Fibroblast of villous mesenchyme (primary cell): ENCODE data around the gene SARS2. TPM values are rescaled to one million over a fixed set of nuclear protein-coding genes. Genes with fewer than 3 reads are reported as not detected.
"Not testable (repeated sequence)": the region's sequence is repeated elsewhere in the genome, so short reads cannot be mapped to it uniquely, and the experiment has no call there.

Experiments used
- DNase-seq: peaks from one replicate; pipeline ENCODE4 v3.0.0-alpha.2; 2010; ENCODE audit warnings: low read depth
- H3K4me3 ChIP-seq: 2 replicates; pipeline ENCODE4 v1.5.1; 2011; ENCODE audit warnings: low read depth, mild to moderate bottlenecking, low read length
- total RNA-seq: library from RNA; depleted of rRNA; stranded (reverse); fragments of >200 nt; gene quantifications from 2 replicates; pipeline ENCODE4 v1.2.3, GENCODE V29; 2012
- TF ChIP-seq, protein P1 (sequence below): IDR thresholded peaks from 2 replicates; pipeline ENCODE4 v1.5.1; 2012; ENCODE audit warnings: low read depth, mild to moderate bottlenecking, low read length; ENCODE audit not compliant: insufficient read depth

SARS2 gene
- total RNA-seq, 1 donor, result 19.0 TPM

GRCh38 chr19:38880076-38880881 lies 50.3 kb downstream of the SARS2 start:
- no peak overlapping the region for H3K4me3 ChIP-seq
- TF ChIP-seq, protein P1, sequence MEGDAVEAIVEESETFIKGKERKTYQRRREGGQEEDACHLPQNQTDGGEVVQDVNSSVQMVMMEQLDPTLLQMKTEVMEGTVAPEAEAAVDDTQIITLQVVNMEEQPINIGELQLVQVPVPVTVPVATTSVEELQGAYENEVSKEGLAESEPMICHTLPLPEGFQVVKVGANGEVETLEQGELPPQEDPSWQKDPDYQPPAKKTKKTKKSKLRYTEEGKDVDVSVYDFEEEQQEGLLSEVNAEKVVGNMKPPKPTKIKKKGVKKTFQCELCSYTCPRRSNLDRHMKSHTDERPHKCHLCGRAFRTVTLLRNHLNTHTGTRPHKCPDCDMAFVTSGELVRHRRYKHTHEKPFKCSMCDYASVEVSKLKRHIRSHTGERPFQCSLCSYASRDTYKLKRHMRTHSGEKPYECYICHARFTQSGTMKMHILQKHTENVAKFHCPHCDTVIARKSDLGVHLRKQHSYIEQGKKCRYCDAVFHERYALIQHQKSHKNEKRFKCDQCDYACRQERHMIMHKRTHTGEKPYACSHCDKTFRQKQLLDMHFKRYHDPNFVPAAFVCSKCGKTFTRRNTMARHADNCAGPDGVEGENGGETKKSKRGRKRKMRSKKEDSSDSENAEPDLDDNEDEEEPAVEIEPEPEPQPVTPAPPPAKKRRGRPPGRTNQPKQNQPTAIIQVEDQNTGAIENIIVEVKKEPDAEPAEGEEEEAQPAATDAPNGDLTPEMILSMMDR, result no peak
- DNase-seq, result no peak

DNA sequence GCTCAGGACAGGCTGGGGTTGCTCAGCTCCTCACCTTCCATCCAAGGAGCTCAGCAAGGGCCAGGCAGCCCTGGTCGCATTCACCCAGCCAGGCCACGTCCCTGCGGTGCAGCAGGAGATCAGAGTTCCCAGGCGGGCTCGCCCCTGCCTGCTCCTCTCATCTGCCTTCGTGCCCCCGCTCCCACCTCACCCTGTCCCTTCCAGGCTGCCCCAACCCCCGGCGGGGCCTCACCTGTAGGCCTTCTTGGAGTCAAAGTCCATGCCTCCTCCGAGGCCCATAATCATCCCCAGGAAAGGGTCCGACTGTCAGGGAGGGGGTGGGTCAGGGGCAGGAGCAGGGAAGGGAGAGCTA lies 51.2 kb downstream of the SARS2 start:
- TF ChIP-seq, protein P1, result no peak
- no peak overlapping the region for H3K4me3 ChIP-seq
- DNase-seq, result no peak

DNA sequence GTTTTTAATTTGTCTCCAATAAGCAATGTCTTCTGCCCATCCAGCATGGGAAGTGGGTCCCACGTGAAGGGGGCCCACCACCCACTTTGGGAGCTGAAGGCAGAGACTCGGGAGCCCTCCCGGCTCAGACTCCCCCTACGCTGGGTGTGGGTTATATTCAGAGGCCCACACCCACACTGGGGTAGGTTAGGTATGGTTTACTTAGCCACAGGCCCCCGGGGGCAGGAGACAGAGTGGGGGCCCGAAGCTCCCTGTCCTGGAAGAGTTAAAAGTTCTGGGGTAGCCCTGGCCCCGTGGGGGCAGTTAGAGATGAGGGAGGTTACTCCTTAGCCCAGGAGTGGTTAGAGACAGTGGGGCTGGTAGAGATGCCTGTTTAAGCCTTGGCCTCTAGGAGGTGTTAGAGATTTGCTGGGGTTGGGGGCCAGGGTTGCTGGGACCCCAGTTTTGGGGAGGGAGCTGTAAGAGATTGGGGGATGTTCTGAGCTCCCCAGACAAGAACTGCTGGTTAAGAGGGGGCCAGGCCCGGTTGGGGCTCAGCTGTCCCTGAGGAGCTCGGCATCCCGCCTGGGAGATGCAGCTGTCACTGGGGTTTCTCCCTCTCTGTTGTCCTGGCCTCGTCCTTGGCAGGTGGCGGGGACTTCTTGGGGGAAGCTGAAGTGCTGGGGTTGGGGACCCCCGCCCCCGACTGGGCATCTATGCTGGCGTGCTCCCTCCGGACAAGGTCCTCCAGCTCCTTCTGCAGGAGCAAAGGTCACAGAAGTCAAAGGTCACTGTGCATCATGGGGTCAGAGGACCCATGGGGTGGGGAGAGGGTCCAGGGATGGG lies 51.8 kb downstream of the SARS2 start:
- DNase-seq, result no peak
- TF ChIP-seq, protein P1, result no peak
- no peak overlapping the region for H3K4me3 ChIP-seq

DNA sequence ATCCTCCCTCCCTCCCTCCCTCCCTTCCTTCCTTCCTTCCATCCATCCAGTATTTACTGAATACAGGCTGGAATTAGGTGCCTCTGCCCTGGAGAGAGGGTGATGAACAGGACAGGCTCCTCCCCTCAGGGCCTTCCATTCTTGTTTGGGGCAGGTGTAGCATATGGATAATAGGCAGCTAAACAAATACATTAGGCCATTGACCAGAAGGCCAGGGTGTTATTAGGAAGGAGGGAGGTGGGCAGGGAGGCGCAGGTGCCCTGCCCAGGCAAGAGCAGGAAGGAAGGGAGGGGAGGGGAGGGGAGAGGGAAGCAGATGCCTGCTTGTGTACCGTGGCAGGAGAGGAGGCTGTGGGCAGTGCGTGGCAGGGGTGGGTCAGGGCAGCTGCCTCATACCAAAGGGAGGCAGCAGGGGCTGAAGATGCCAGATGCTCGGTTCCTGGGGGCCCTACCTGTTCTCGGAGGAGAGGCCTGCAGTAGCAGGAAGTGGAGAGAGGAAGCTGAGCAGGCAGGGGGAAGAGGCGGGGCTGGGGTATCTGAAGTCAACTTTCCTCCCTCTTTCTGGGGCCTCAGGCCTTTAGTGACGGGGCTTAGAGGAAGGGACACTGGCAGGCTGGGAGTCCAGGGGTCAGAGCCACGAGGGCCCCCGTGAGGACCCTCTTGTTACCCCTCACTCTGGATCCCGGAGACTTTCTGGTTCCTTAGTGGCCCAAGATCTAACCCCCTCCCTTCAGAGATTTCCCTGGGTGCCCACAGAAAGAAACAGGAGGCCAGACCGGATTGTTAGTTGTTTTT lies 52.6 kb downstream of the SARS2 start, which contains the start of gene RINL:
Gene RINL, minus strand, starts transcription at position 495 of the 794 bp plus-strand sequence. CDS start 1,533 bp downstream, outside the sequence.
- TF ChIP-seq, protein P1, result no peak
- H3K4me3 ChIP-seq, result no peak within 1 kb of the TSS
- DNase-seq, result no peak

- TF ChIP-seq, protein P1, result no peak
- no peak overlapping the region for H3K4me3 ChIP-seq
- DNase-seq, result no peak
Measured at GRCh38 chr19:38875656-38876395, 54.7 kb downstream of the SARS2 start.

DNA sequence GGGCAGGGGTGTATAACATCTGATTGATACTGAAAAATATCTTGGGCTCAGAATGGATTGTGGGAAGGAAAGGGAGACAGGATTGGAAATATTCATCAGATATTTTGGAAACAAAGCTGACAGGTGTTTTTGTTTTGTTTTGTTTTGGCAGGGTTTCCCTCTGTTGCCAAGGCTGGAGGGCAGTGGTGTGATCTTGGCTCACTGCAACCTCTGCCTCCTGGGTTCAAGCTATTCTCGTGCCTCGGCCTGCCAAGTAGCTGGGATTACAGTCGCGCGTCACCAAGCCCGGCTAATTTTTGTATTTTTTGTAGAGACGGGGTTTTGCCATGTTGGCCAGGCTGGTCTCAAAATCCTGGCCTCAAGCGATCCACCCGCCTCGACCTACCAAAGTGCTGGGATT lies 57.2 kb downstream of the SARS2 start:
- not testable (repeated sequence) for H3K4me3 ChIP-seq

More for the DNA sequence above, 57.2 kb downstream of the SARS2 start:
- DNase-seq, result not testable (repeated sequence)
